Measurements from ENCODE around the gene ROBO1. TPM values are rescaled to one million over a fixed set of nuclear protein-coding genes. Genes with fewer than 3 reads are reported as not detected.

The ROBO1 gene
- total RNA-seq, 1 donor from 2014 or later, result 71.7 TPM

- Histone ChIP-seq H3K4me3 (ENCODE audit: insufficient read depth, low read depth, low read length) (peak overlapping the region; percentile 21), H3K4me2 (ENCODE audit: low read length) (peak overlapping the region; percentile 77), H3K9ac (ENCODE audit: low read length) (no peak overlapping the region), H3K4me1 (ENCODE audit: insufficient read depth, low read length) (peaks cover 7% of the 10 kb centered on the region), H4K20me1 (ENCODE audit: insufficient read depth, low read length) (no peaks in the 10 kb centered on the region), H2AFZ (ENCODE audit: low read depth, low read length) (peak overlapping the region; percentile 59), H3K79me2 (ENCODE audit: insufficient read depth, low read length) (no peaks in the 10 kb centered on the region), H3K36me3 (ENCODE audit: insufficient read depth, low read length) (no peaks in the 10 kb centered on the region), H3K9me3 (ENCODE audit: insufficient read depth, low read depth, low read length) (no peaks in the 10 kb centered on the region), H3K27ac (ENCODE audit: low read depth, low read length) (no peak overlapping the region), H3K27me3 (ENCODE audit: insufficient read depth, low read length) (no peaks in the 10 kb centered on the region)
- TF ChIP-seq EZH2 (IDR thresholded peaks at IDR 0.05; ENCODE audit: insufficient read depth, low read length), result no peak
- TF ChIP-seq CTCF (IDR thresholded peaks at IDR 0.05; ENCODE audit: insufficient read depth, low read depth, low read length), result no peak
- H3K36me3 Mint-ChIP-seq (ENCODE audit: low read depth, unreplicated experiment), result peaks cover 5% of the 10 kb centered on the region
- no peaks in the 10 kb centered on the region for H3K27me3 Mint-ChIP-seq (ENCODE audit: low read depth, unreplicated experiment)
- FAIRE-seq, result no peak
- DNase-seq (ENCODE audit: low read depth), result no peak
- H3K27ac Mint-ChIP-seq (ENCODE audit: unreplicated experiment), result no peak overlapping the region
- peaks cover 12% of the 10 kb centered on the region for H3K4me1 Mint-ChIP-seq (ENCODE audit: low read depth, unreplicated experiment)
- H3K4me3 Mint-ChIP-seq (ENCODE audit: unreplicated experiment), result no peak overlapping the region
- H3K9me3 Mint-ChIP-seq (ENCODE audit: unreplicated experiment), result no peaks in the 10 kb centered on the region
Measured at GRCh38 chr3:78670094-78670493, 1097.7 kb downstream of the ROBO1 start.

- no peak overlapping the region for H3K9ac ChIP-seq (ENCODE audit: low read length)
- TF ChIP-seq EZH2 (IDR thresholded peaks at IDR 0.05; ENCODE audit: insufficient read depth, low read length) (no peak), CTCF (IDR thresholded peaks at IDR 0.05; ENCODE audit: insufficient read depth, low read depth, low read length) (no peak)
- Mint-ChIP-seq H3K4me1 (ENCODE audit: low read depth, unreplicated experiment) (peaks cover 13% of the 10 kb centered on the region), H3K36me3 (ENCODE audit: low read depth, unreplicated experiment) (peaks cover 6% of the 10 kb centered on the region), H3K4me3 (ENCODE audit: unreplicated experiment) (no peak overlapping the region), H3K27me3 (ENCODE audit: low read depth, unreplicated experiment) (no peaks in the 10 kb centered on the region), H3K27ac (ENCODE audit: unreplicated experiment) (no peak overlapping the region), H3K9me3 (ENCODE audit: unreplicated experiment) (no peaks in the 10 kb centered on the region)
- FAIRE-seq (no peak), DNase-seq (ENCODE audit: low read depth) (no peak)
- no peak overlapping the region for H3K4me3 ChIP-seq (ENCODE audit: insufficient read depth, low read depth, low read length)
- H3K27me3 ChIP-seq (ENCODE audit: insufficient read depth, low read length), result no peaks in the 10 kb centered on the region
- H3K4me2 ChIP-seq (ENCODE audit: low read length), result no peak overlapping the region
- no peak overlapping the region for H2AFZ ChIP-seq (ENCODE audit: low read depth, low read length)
- H3K36me3 ChIP-seq (ENCODE audit: insufficient read depth, low read length), result no peaks in the 10 kb centered on the region
- no peaks in the 10 kb centered on the region for H4K20me1 ChIP-seq (ENCODE audit: insufficient read depth, low read length)
- H3K79me2 ChIP-seq (ENCODE audit: insufficient read depth, low read length), result no peaks in the 10 kb centered on the region
- no peaks in the 10 kb centered on the region for H3K9me3 ChIP-seq (ENCODE audit: insufficient read depth, low read depth, low read length)
- peaks cover 7% of the 10 kb centered on the region for H3K4me1 ChIP-seq (ENCODE audit: insufficient read depth, low read length)
- no peak overlapping the region for H3K27ac ChIP-seq (ENCODE audit: low read depth, low read length)
Measured at GRCh38 chr3:78668302-78668701, 1099.5 kb downstream of the ROBO1 start.

- FAIRE-seq (peak; percentile 59), DNase-seq (ENCODE audit: low read depth) (peak; percentile 74)
- Histone ChIP-seq H3K9ac (ENCODE audit: low read length) (peak overlapping the region; percentile 18), H3K4me1 (ENCODE audit: insufficient read depth, low read length) (peaks cover 7% of the 10 kb centered on the region), H3K9me3 (ENCODE audit: insufficient read depth, low read depth, low read length) (no peaks in the 10 kb centered on the region), H2AFZ (ENCODE audit: low read depth, low read length) (peak overlapping the region; percentile 47), H4K20me1 (ENCODE audit: insufficient read depth, low read length) (no peaks in the 10 kb centered on the region), H3K36me3 (ENCODE audit: insufficient read depth, low read length) (no peaks in the 10 kb centered on the region), H3K4me3 (ENCODE audit: insufficient read depth, low read depth, low read length) (no peak overlapping the region), H3K79me2 (ENCODE audit: insufficient read depth, low read length) (no peaks in the 10 kb centered on the region), H3K27ac (ENCODE audit: low read depth, low read length) (peak overlapping the region; percentile 38), H3K4me2 (ENCODE audit: low read length) (peak overlapping the region; percentile 61), H3K27me3 (ENCODE audit: insufficient read depth, low read length) (no peaks in the 10 kb centered on the region)
- H3K4me1 Mint-ChIP-seq (ENCODE audit: low read depth, unreplicated experiment), result peaks cover 13% of the 10 kb centered on the region
- no peaks in the 10 kb centered on the region for H3K9me3 Mint-ChIP-seq (ENCODE audit: unreplicated experiment)
- H3K27ac Mint-ChIP-seq (ENCODE audit: unreplicated experiment), result peak overlapping the region; percentile 10
- H3K4me3 Mint-ChIP-seq (ENCODE audit: unreplicated experiment), result no peak overlapping the region
- no peaks in the 10 kb centered on the region for H3K27me3 Mint-ChIP-seq (ENCODE audit: low read depth, unreplicated experiment)
- peaks cover 6% of the 10 kb centered on the region for H3K36me3 Mint-ChIP-seq (ENCODE audit: low read depth, unreplicated experiment)
- no peak for TF ChIP-seq CTCF (IDR thresholded peaks at IDR 0.05; ENCODE audit: insufficient read depth, low read depth, low read length)
- no peak for TF ChIP-seq EZH2 (IDR thresholded peaks at IDR 0.05; ENCODE audit: insufficient read depth, low read length)
Measured at GRCh38 chr3:78666470-78666800, 1101.4 kb downstream of the ROBO1 start.
